ENCODE measurements around the gene ARHGAP26.

GRCh38 chr5:143102411-143102810 is 332.2 kb downstream of the ARHGAP26 start:
- TF ChIP-seq REST (IDR thresholded peaks at IDR 0.05) = no peak
- no peak for TF ChIP-seq CTCF (IDR thresholded peaks at IDR 0.05; ENCODE audit: low read depth, low read length, missing input control)
- TF ChIP-seq JUND (IDR thresholded peaks at IDR 0.05) = no peak
- TF ChIP-seq RXRA (IDR thresholded peaks at IDR 0.05) = no peak
- TF ChIP-seq ZBTB33 (IDR thresholded peaks at IDR 0.05) = no peak
- TF ChIP-seq GABPA (IDR thresholded peaks at IDR 0.05 in 1 of 2, conservative IDR thresholded peaks at IDR 0.05 in 1 of 2) = no peak
- no peak for TF ChIP-seq YY1 (IDR thresholded peaks at IDR 0.05)
- TF ChIP-seq EGR1 (IDR thresholded peaks at IDR 0.05; ENCODE audit: low read depth in 2 of 2) = no peak
- TF ChIP-seq RAD21 (IDR thresholded peaks at IDR 0.05) = no peak
- TF ChIP-seq SP1 (IDR thresholded peaks at IDR 0.05) = no peak

Data from liver (tissue), 3 donors.